NOMO-1 treated with dmso at 0.1 percent for 144 hours (cell line): ENCODE results near the gene TPST2.
"Not testable (repeated sequence)": the region's sequence is repeated elsewhere in the genome, so short reads cannot be mapped to it uniquely, and the experiment has no call there.

Source experiments
- DNase-seq: peaks from one replicate; lab custom pipeline; 2025; ENCODE audit not compliant: unreplicated experiment; lab: John Stamatoyannopoulos, UW

TPST2 gene

GRCh38 chr22:26589845-26590736 is at the start of gene TPST2:
Gene TPST2, minus strand, starts transcription at chr22:26590132. Its CDS starts 48,502 bp downstream, at chr22:26541630.
- peak; percentile 59 for DNase-seq

GRCh38 chr22:26636296-26636695 is 46.4 kb upstream of the TPST2 start:
- no peak for DNase-seq

GRCh38 chr22:26635117-26635516 is 45.2 kb upstream of the TPST2 start:
- no peak for DNase-seq

GRCh38 chr22:26634189-26634588 is 44.3 kb upstream of the TPST2 start:
- no peak for DNase-seq

- no peak for DNase-seq
Measured at GRCh38 chr22:26632422-26633155, 42.7 kb upstream of the TPST2 start.

GRCh38 chr22:26631282-26631681 is 41.4 kb upstream of the TPST2 start:
- DNase-seq: no peak

GRCh38 chr22:26629988-26630761 is 40.2 kb upstream of the TPST2 start:
- no peak for DNase-seq

- no peak for DNase-seq
Measured at GRCh38 chr22:26624803-26625202, 34.9 kb upstream of the TPST2 start.

- DNase-seq: no peak
Measured at GRCh38 chr22:26623984-26624383, 34.1 kb upstream of the TPST2 start.

GRCh38 chr22:26621663-26622062 is 31.7 kb upstream of the TPST2 start, which contains the start of gene CRYBA4:
Gene CRYBA4, plus strand, starts transcription at chr22:26621963. Its CDS starts 634 bp downstream, at chr22:26622597.
- DNase-seq: no peak

- DNase-seq: no peak
Measured at GRCh38 chr22:26620197-26620596, 30.3 kb upstream of the TPST2 start.

- no peak for DNase-seq
Measured at GRCh38 chr22:26619510-26619909, 29.6 kb upstream of the TPST2 start.

GRCh38 chr22:26618455-26618854 is 28.5 kb upstream of the TPST2 start:
- no peak for DNase-seq

- DNase-seq: peak; percentile 55
Measured at GRCh38 chr22:26617271-26618199, 27.6 kb upstream of the TPST2 start, which contains the start of gene CRYBB1. Gene CRYBB1, minus strand, starts transcription at chr22:26618027. Its CDS starts 1,708 bp downstream, at chr22:26616319.

- DNase-seq: no peak
Measured at GRCh38 chr22:26616650-26617049, 26.7 kb upstream of the TPST2 start.

- DNase-seq: no peak
Measured at GRCh38 chr22:26615830-26616435, 26.0 kb upstream of the TPST2 start.

GRCh38 chr22:26615149-26615548 is 25.2 kb upstream of the TPST2 start:
- no peak for DNase-seq

GRCh38 chr22:26614322-26614721 is 24.4 kb upstream of the TPST2 start:
- DNase-seq: no peak

GRCh38 chr22:26613753-26614152 is 23.8 kb upstream of the TPST2 start:
- not testable (repeated sequence) for DNase-seq

- no peak for DNase-seq
Measured at GRCh38 chr22:26612652-26613051, 22.7 kb upstream of the TPST2 start.
